Stimulated activated CD8-positive, alpha-beta memory T cell treated with anti-CD3 and anti-CD28 coated beads, Interleukin-15, amount 100 ng/mL, for 1 hour (primary cell): ENCODE results near the gene ADRM1.

ENCODE experiments used
- DNase-seq: peaks from one replicate; pipeline ENCODE4 v3.0.0-alpha.2; 2020; ENCODE audit warnings: low read depth

Gene ADRM1

DNA sequence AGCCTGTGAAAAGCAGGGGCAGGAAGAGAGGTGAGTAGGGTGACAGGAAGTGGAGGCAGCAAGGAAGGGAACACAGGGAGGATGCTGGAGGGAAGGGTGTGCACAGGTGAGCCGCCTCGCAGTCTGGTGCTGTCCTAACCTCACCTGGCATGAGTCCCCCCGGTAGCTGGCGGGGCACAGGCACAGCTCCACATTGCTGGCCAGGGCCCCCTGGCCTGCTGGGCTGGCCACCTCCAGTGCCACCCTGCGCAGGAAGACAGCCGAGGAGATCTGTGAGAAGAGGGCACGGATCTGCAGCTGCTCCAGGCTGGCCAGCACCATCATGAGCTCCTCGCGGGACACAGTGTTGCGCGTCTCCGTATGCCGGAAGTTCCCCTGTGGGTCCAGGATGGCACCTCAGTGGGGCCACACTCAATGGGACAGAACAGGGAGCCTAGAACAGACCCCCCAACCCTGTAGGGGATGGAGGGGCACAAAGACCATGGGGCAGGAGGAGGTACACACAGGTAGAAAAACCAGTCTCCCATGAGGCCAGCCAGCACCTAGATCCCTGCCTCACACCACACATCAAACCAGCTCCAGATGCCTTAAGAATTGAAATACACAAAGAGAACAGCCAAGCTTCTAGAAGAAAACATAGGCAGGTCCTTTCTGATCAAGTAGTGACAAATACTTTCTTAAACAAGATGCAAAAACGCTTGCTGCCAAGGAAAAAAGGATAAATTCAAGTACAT, 22.5 kb downstream of the ADRM1 start:
- no peak for DNase-seq

GRCh38 chr20:62326559-62326958, 23.8 kb downstream of the ADRM1 start:
- no peak for DNase-seq

DNA sequence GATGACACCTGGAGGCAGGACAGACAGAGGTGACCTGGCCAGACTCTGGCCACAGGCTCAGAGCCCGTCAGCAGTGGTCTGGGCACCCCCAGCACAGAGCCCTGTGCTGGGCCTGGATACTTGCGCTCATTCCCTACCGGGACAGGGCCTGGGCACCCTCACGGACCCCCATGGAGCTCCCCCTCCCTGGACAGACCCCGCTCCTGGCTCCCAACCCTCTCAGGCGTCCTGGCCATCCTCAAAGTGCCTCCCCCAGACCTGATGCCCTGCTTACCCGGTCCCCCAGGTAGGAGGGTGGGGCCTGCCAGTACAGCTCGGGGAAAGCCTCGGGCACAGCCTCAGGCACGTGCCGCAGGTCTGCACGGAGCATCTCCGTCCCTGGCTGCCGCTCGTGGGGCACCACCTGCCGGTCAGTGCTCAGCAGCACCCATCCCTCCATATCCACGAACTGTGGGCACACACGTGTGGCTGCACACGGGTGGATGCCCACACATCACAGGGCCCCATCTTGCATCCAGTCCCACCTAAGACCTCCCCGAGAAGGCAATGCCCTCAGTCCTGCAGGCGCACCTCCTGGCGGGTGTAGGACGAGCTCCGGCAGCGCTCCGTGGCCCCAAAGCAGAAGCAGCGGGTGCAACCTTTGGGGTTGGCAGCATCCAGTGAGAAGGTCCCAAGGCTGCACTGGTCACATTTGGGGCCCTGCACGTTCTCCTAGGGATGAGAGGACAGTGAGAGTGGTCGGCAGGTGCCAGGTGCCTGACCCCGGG, 24.3 kb downstream of the ADRM1 start:
- no peak for DNase-seq

- DNase-seq: no peak
Observed at GRCh38 chr20:62327726-62328495, 25.1 kb downstream of the ADRM1 start.

DNA sequence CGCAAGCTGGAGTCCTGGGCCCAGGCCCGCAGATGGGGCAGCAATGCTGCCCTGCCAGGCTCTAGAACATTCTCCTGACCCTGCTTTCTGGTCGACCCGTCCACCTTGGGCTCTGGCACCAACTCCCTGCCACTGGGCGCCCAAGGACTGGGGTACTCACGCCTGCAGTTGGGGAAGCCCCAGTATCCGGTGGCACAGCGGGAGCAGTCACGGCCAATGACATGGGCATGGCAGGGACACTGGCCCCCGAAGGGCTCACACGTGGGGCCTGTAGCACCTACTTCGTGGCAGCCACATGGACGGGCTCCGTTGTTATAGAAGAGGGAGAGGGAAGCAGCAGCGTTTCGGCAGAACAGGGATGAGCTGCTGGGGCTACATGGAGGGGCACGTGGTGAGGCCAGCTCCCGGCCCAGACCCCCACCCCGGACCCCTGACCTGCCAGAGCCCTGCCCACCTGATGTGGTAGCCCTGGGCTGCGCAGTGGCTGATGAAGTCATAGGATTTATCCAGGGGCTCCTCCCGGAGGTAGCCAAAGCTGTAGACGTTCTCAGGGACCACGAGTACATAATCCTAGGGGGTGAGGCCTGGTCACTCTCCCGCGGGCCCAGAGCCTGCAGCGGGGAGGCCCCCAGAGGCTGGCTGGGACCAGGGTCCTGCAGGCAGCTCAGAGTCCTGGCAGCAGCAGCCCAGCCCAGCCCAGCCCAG, 26.0 kb downstream of the ADRM1 start:
- DNase-seq: no peak

GRCh38 chr20:62329389-62330377, 26.9 kb downstream of the ADRM1 start:
- no peak for DNase-seq

DNA sequence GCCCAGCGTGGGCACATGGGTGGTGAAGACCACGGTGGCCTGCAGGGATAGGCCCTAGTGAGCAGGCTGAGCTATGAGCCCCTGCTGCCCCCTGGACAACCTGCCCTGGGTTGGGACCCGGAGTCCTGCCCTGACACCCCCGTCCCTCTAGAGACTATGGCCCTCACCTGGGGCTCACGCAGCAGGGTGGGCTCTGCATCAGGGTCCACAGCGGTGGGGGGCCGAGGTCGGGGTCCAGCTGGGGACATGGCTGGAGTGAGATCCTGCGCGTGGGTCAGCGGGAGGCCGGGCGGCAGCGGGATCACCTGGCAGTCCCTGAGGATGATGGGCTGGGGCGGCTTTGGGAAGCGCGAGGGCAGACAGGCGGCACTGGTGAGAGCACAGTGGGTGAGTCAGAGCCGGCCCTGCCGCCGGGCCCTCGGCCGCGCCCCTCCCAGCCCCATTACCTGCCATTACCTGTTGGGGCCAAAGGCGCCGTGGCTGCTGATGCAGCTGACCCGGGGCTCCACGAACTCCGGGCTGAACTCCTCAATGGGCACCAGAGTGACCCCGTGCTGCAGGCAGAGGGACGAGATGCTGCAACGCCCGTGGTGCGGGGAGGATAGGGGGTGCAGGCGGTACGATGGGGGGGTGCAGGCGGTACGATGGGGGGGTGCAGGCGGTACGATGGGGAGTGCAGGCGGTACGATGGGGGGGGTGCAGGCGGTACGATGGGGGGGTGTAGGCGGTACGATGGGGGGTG, 27.9 kb downstream of the ADRM1 start:
- no peak for DNase-seq

DNA sequence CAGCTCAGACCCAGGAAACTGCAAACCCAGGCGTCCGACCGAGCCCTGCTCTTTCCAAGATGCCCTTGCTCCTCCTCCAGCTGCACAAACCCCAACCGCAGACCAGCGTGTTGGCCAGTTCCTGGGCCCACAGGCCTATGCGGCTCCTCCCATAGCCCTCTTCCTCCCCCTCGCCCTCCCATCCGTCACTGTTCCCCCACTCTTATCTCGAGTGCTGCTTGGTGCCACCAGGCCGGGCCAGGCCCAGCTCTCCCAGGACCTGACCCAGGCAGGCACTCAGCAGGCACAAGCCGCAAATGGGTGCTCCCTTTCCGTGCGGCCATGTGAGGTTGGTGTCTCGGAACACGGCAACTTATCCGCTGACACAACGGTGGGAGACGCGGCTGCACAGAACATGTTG, 28.6 kb downstream of the ADRM1 start:
- no peak for DNase-seq

DNA sequence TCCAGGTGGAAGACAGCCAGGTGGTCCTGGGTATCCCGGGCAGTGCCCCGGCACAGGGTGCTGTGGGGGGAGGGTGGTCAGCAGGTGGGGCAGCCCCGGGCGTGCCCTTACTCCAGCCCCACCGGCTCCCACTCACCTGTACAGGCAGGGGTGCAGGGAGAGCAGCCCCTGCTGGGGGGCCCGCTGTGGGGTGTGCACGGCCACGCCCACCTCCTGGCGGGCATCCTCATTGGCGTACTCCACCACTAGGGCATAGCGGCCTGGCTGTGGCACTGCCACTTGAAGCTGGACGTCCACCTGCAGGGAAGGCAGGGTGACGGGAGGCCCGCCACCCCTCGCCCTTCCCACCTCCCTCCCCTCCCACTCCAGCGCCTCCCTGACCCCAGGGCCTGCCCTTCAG, 29.6 kb downstream of the ADRM1 start:
- DNase-seq: no peak

GRCh38 chr20:62332989-62333819, 30.4 kb downstream of the ADRM1 start:
- no peak for DNase-seq

- DNase-seq: no peak
Observed at GRCh38 chr20:62333820-62334595, 31.2 kb downstream of the ADRM1 start.

GRCh38 chr20:62334881-62335280, 32.1 kb downstream of the ADRM1 start:
- DNase-seq: no peak

DNA sequence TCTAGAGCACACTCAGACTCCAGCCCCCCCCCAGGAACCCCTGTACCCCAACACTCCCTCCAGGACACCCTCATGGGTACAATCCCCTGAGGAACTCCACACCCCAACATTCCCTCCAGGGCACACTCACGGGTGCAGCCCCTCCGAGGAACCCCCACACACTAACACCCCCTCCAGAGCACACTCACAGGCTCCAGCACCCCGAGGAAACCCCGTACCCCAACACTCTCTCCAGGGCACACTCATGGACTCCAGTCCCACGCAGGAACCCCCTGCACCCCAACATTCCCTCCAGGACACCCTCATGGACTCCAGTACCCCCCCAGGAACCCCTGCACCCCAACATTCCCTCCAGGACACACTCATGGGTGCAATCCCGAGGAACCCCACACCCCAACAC, 32.7 kb downstream of the ADRM1 start:
- DNase-seq: no peak

- no peak for DNase-seq
Observed at GRCh38 chr20:62336329-62336728, 33.5 kb downstream of the ADRM1 start.

GRCh38 chr20:62336775-62337557, 34.2 kb downstream of the ADRM1 start:
- DNase-seq: no peak

- DNase-seq: no peak
Observed at GRCh38 chr20:62337558-62338293, 34.9 kb downstream of the ADRM1 start.

- DNase-seq: no peak
Observed at GRCh38 chr20:62338294-62338620, 35.5 kb downstream of the ADRM1 start.
